OCI-LY3 (cell line): ENCODE results near the gene DRAP1.

ENCODE experiments used
- CTCF ChIP-seq: fragments of 200-600, 300-600 bp; sonication (generic); IDR thresholded peaks from 2 replicates; pipeline ENCODE4 v1.5.1; 2014; ENCODE audit warnings: antibody characterized with exemption, low read length, low read depth
- EZH2phosphoT487 ChIP-seq: fragments of 200-600 bp; shearing (Covaris generic); IDR thresholded peaks from 2 replicates; pipeline ENCODE4 v1.6.1; 2018; ENCODE audit warnings: antibody characterized with exemption, mixed run types, low read depth

GRCh38 chr11:65968600-65969482 lies 49.6 kb downstream of the DRAP1 start:
- TF ChIP-seq CTCF: no peak
- TF ChIP-seq EZH2phosphoT487: no peak
